ENCODE results near the gene CFAP20DC.

GRCh38 chr3:59046839-59047238 is 3.0 kb downstream of the CFAP20DC start:
- TF ChIP-seq POLR2A (IDR thresholded peaks at IDR 0.05) (no peak), CTCF (IDR thresholded peaks at IDR 0.05) (no peak)
